ENCODE results near the gene LTBP3. TPM values are rescaled to one million over a fixed set of nuclear protein-coding genes. Genes with fewer than 3 reads are reported as not detected.

The LTBP3 gene
- polyA plus RNA-seq, 1 of the 3 experiments (the other 2 are of a cell fraction), result 167 TPM

DNA sequence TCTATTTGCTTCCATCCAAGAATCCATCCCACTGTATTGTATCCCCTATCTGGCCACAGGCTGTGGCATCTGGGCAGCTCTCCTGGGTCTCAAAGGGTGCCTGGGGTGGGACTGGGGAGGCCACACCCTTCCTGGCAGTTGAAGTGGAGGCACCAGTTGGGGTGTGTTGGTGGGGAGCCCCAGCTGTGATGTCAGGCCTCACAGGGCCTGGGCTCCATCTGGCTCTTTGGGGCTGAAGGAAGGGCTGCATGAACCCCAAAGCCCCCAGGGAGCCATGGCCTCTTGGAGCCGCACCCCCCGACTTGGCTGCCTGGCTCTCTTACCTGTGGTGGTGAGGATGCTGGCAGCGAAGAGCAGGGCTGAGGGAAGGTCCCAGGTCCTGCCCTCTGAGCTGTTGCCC lies 37.0 kb upstream of the LTBP3 start:
- peak; percentile 38 for DNase-seq
- peaks cover 12 to 32% of the 10 kb centered on the region in 2 experiments for H3K36me3 ChIP-seq (replicated peaks in 1 of 2; ENCODE audit: control insufficient read depth in 1 of 2, insufficient read depth in 2 of 2, low read length in 1 of 2)
- no peak overlapping the region; a peak in 1 of 4 replicates for H3K27ac ChIP-seq (ENCODE audit: low read depth in 2 of 2, low read length in 1 of 2)
- no peaks in the 10 kb centered on the region for H3K79me2 ChIP-seq (ENCODE audit: insufficient read depth)
- no peaks in the 10 kb centered on the region for H4K20me1 ChIP-seq (ENCODE audit: insufficient read depth)
- H3F3A ChIP-seq (replicated peaks; ENCODE audit: insufficient read depth), result peaks cover 9% of the 10 kb centered on the region
- ChIA-PET POLR2A (interaction anchor here (0.6 to 3.1 kb wide), 4 partner anchors 10 to 179 kb away, joined by 3 to 15 read pairs (median 4); no protein-coding TSS in a partner anchor), CTCF (interaction anchor here (0.9 to 12.8 kb wide), 9 partner anchors 10 to 219 kb away, joined by 3 to 216 read pairs (median 13); partner anchors contain the start of genes EHBP1L1, FAM89B, MAP3K11 and ZNRD2)
- H3K9me2 ChIP-seq, result no peaks in the 10 kb centered on the region
- H2AFZ ChIP-seq (ENCODE audit: low read depth), result no peak overlapping the region
- no peaks in the 10 kb centered on the region for H3K27me3 ChIP-seq (ENCODE audit: insufficient read depth)
- no peak overlapping the region for H3K4me3 ChIP-seq (ENCODE audit: low read depth in 2 of 2, low read length in 1 of 2)
- H3K9ac ChIP-seq, result no peak overlapping the region
- no peaks in the 10 kb centered on the region for H3K9me3 ChIP-seq
- H3K4me1 ChIP-seq (ENCODE audit: control insufficient read depth in 1 of 2, insufficient read depth in 2 of 2, low read depth in 1 of 2, low read length in 1 of 2), result peaks cover 0 to 12% of the 10 kb centered on the region in 2 experiments; a peak in 1 of 4 replicates
- no peak overlapping the region for H3K4me2 ChIP-seq
- WGBS (ENCODE audit: low lambda C conversion rate), result 80% methylated on average over 1 of the region's 3 CpGs
- TF ChIP-seq FOXJ3 (CRISPR knock-in tag; IDR thresholded peaks at IDR 0.05) (no peak), CHD2 (IDR thresholded peaks at IDR 0.05; ENCODE audit: low read length, partially characterized antibody) (no peak), RXRA (IDR thresholded peaks at IDR 0.05; ENCODE audit: borderline replicate concordance, low read depth) (no peak), JUND (IDR thresholded peaks at IDR 0.05) (no peak), SIN3A (IDR thresholded peaks at IDR 0.05; ENCODE audit: borderline replicate concordance, low read depth, low read length) (no peak), YY1 (IDR thresholded peaks at IDR 0.05; ENCODE audit: low read depth) (no peak), ELF1 (IDR thresholded peaks at IDR 0.05) (no peak), NFIC (IDR thresholded peaks at IDR 0.05; ENCODE audit: borderline replicate concordance) (no peak), FOXM1 (IDR thresholded peaks at IDR 0.05; ENCODE audit: low read depth) (no peak), GATA2 (CRISPR knock-in tag; IDR thresholded peaks at IDR 0.05) (no peak), TCF12 (IDR thresholded peaks at IDR 0.05) (no peak), NRF1 (IDR thresholded peaks at IDR 0.05; ENCODE audit: low read depth, low read length) (no peak), FOSL2 (IDR thresholded peaks at IDR 0.05; ENCODE audit: borderline replicate concordance, low read depth) (no peak), SMC3 (IDR thresholded peaks at IDR 0.05; ENCODE audit: low read depth, low read length) (no peak)
- TF ChIP-seq, protein P1, sequence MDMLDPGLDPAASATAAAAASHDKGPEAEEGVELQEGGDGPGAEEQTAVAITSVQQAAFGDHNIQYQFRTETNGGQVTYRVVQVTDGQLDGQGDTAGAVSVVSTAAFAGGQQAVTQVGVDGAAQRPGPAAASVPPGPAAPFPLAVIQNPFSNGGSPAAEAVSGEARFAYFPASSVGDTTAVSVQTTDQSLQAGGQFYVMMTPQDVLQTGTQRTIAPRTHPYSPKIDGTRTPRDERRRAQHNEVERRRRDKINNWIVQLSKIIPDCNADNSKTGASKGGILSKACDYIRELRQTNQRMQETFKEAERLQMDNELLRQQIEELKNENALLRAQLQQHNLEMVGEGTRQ (IDR thresholded peaks at IDR 0.05; ENCODE audit: borderline replicate concordance, low read depth, low read length), result no peak
- TF ChIP-seq, protein P2, sequence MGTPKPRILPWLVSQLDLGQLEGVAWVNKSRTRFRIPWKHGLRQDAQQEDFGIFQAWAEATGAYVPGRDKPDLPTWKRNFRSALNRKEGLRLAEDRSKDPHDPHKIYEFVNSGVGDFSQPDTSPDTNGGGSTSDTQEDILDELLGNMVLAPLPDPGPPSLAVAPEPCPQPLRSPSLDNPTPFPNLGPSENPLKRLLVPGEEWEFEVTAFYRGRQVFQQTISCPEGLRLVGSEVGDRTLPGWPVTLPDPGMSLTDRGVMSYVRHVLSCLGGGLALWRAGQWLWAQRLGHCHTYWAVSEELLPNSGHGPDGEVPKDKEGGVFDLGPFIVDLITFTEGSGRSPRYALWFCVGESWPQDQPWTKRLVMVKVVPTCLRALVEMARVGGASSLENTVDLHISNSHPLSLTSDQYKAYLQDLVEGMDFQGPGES (IDR thresholded peaks at IDR 0.05; ENCODE audit: low read depth, low read length), result no peak
- TF ChIP-seq, protein P3, sequence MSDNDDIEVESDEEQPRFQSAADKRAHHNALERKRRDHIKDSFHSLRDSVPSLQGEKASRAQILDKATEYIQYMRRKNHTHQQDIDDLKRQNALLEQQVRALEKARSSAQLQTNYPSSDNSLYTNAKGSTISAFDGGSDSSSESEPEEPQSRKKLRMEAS (IDR thresholded peaks at IDR 0.05; ENCODE audit: low read depth), result no peak
- TF ChIP-seq, protein P4, sequence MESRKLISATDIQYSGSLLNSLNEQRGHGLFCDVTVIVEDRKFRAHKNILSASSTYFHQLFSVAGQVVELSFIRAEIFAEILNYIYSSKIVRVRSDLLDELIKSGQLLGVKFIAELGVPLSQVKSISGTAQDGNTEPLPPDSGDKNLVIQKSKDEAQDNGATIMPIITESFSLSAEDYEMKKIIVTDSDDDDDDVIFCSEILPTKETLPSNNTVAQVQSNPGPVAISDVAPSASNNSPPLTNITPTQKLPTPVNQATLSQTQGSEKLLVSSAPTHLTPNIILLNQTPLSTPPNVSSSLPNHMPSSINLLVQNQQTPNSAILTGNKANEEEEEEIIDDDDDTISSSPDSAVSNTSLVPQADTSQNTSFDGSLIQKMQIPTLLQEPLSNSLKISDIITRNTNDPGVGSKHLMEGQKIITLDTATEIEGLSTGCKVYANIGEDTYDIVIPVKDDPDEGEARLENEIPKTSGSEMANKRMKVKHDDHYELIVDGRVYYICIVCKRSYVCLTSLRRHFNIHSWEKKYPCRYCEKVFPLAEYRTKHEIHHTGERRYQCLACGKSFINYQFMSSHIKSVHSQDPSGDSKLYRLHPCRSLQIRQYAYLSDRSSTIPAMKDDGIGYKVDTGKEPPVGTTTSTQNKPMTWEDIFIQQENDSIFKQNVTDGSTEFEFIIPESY (IDR thresholded peaks at IDR 0.05; ENCODE audit: borderline replicate concordance, low read depth), result no peak
- TF ChIP-seq, protein P5, sequence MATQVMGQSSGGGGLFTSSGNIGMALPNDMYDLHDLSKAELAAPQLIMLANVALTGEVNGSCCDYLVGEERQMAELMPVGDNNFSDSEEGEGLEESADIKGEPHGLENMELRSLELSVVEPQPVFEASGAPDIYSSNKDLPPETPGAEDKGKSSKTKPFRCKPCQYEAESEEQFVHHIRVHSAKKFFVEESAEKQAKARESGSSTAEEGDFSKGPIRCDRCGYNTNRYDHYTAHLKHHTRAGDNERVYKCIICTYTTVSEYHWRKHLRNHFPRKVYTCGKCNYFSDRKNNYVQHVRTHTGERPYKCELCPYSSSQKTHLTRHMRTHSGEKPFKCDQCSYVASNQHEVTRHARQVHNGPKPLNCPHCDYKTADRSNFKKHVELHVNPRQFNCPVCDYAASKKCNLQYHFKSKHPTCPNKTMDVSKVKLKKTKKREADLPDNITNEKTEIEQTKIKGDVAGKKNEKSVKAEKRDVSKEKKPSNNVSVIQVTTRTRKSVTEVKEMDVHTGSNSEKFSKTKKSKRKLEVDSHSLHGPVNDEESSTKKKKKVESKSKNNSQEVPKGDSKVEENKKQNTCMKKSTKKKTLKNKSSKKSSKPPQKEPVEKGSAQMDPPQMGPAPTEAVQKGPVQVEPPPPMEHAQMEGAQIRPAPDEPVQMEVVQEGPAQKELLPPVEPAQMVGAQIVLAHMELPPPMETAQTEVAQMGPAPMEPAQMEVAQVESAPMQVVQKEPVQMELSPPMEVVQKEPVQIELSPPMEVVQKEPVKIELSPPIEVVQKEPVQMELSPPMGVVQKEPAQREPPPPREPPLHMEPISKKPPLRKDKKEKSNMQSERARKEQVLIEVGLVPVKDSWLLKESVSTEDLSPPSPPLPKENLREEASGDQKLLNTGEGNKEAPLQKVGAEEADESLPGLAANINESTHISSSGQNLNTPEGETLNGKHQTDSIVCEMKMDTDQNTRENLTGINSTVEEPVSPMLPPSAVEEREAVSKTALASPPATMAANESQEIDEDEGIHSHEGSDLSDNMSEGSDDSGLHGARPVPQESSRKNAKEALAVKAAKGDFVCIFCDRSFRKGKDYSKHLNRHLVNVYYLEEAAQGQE (IDR thresholded peaks at IDR 0.05; ENCODE audit: low read depth, low read length), result no peak
